Activated CD4-positive, alpha-beta T cell treated with anti-CD3 and anti-CD28 coated beads, Interleukin-2, amount 10 ng/mL, durations not matched to agents 24 days and 14 days (primary cell): ENCODE measurements around the gene NLRP1. TPM values are rescaled to one million over a fixed set of nuclear protein-coding genes. Genes with fewer than 3 reads are reported as not detected.
A peak's percentile ranks its signal among the peaks of the same experiment; 100 is the strongest.

Experiments used
- DNase-seq: peaks from one replicate; pipeline ENCODE4 v3.0.0; 2022
- H3K27ac Mint-ChIP-seq: one replicate; pipeline ENCODE4 v1.8.0; 2022; ENCODE audit warnings: mild to moderate bottlenecking, mixed read lengths
- H3K27me3 Mint-ChIP-seq: one replicate; pipeline ENCODE4 v1.8.0; 2022; ENCODE audit warnings: mixed read lengths
- H3K36me3 Mint-ChIP-seq: one replicate; pipeline ENCODE4 v1.8.0; 2022; ENCODE audit warnings: low read depth, mild to moderate bottlenecking, mixed read lengths
- H3K4me1 Mint-ChIP-seq: one replicate; pipeline ENCODE4 v1.8.0; 2021; ENCODE audit warnings: mixed read lengths
- H3K4me3 Mint-ChIP-seq: one replicate; pipeline ENCODE4 v1.8.0; 2022; ENCODE audit warnings: mild to moderate bottlenecking, moderate library complexity, mixed read lengths
- H3K9me3 Mint-ChIP-seq: one replicate; pipeline ENCODE4 v1.8.0; 2021; ENCODE audit warnings: mixed read lengths
- intact Hi-C: fragments of 100-400 bp; cut with micrococcal nuclease; formaldehyde crosslinking; loops from one replicate; pipeline ENCODE4 v1.15.1; 2023
- total RNA-seq: library from RNA; stranded (reverse); gene quantifications from 2 replicates; pipeline ENCODE4 v1.2.3, GENCODE V29; 2022

NLRP1 gene
- total RNA-seq, 1 donor from 2014 or later: 19.6 TPM

GRCh38 chr17:5558815-5559785, 25.2 kb downstream of the NLRP1 start:
- Mint-ChIP-seq H3K4me3 (no peak overlapping the region), H3K4me1 (peaks cover 12% of the 10 kb centered on the region), H3K27ac (no peak overlapping the region), H3K9me3 (no peaks in the 10 kb centered on the region), H3K36me3 (peaks cover 42% of the 10 kb centered on the region), H3K27me3 (no peaks in the 10 kb centered on the region)
- intact Hi-C loops: no loop called here
- no peak for DNase-seq

DNA sequence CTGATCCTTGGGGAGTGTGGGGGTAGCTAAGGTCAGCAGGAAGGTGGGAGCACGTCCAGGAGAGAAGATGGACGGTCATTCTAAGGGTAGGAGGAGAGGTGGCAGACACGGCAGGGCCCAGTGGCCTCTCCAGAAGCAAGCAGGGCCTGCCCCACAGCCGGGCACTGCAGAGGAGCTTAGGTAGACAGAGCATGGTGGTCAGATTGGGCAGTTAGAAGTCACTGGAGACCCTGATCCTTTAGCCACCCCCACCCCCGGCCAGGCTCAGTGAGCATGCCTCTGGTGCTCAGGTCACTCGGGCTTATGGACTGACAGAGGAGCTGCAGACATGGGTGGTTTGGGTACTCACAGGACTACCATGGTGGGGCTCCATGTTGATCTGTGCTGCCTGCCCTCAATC, 26.3 kb downstream of the NLRP1 start:
- H3K4me3 Mint-ChIP-seq: no peak overlapping the region
- no peak for DNase-seq
- peaks cover 42% of the 10 kb centered on the region for H3K36me3 Mint-ChIP-seq
- H3K9me3 Mint-ChIP-seq: no peaks in the 10 kb centered on the region
- H3K27me3 Mint-ChIP-seq: no peaks in the 10 kb centered on the region
- intact Hi-C loops: no loop called here
- H3K4me1 Mint-ChIP-seq: peaks cover 5% of the 10 kb centered on the region
- H3K27ac Mint-ChIP-seq: no peak overlapping the region

- intact Hi-C loops: no loop called here
- peaks cover 3% of the 10 kb centered on the region for H3K4me1 Mint-ChIP-seq
- DNase-seq: no peak
- no peak overlapping the region for H3K27ac Mint-ChIP-seq
- H3K27me3 Mint-ChIP-seq: no peaks in the 10 kb centered on the region
- H3K9me3 Mint-ChIP-seq: no peaks in the 10 kb centered on the region
- H3K36me3 Mint-ChIP-seq: peaks cover 45% of the 10 kb centered on the region
- H3K4me3 Mint-ChIP-seq: no peak overlapping the region
Measured at GRCh38 chr17:5557485-5557884, 26.8 kb downstream of the NLRP1 start.

GRCh38 chr17:5555254-5555653, 29.1 kb downstream of the NLRP1 start:
- intact Hi-C loops: no loop called here
- Mint-ChIP-seq H3K9me3 (no peaks in the 10 kb centered on the region), H3K4me3 (no peak overlapping the region), H3K27me3 (no peaks in the 10 kb centered on the region), H3K27ac (peak overlapping the region; percentile 17), H3K4me1 (peaks cover 6% of the 10 kb centered on the region), H3K36me3 (peaks cover 56% of the 10 kb centered on the region)
- no peak for DNase-seq

DNA sequence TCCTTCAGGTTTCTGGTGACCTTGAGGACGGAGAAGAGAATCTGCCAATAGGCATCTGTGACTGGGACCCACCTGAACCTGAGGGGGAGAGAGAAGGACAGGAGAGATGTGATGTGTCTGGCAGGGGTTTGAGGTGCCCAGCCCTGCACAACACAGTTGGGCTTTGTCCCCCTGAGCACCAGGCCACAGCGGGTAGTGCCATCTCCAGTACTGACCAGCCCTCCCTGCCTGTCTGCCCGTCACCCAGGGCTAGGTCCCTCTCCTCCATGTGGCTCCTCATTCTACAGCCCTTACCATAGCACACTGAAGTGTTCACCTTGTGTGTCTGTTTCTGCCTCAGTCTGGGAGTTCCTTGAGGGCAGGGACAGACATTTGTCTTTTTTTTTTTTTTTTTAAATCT, 30.8 kb downstream of the NLRP1 start:
- H3K27me3 Mint-ChIP-seq: no peaks in the 10 kb centered on the region
- H3K36me3 Mint-ChIP-seq: peaks cover 53% of the 10 kb centered on the region
- peaks cover 6% of the 10 kb centered on the region for H3K4me1 Mint-ChIP-seq
- H3K27ac Mint-ChIP-seq: no peak overlapping the region
- DNase-seq: no peak
- intact Hi-C loops: no loop called here
- no peak overlapping the region for H3K4me3 Mint-ChIP-seq
- H3K9me3 Mint-ChIP-seq: peaks cover 3% of the 10 kb centered on the region

DNA sequence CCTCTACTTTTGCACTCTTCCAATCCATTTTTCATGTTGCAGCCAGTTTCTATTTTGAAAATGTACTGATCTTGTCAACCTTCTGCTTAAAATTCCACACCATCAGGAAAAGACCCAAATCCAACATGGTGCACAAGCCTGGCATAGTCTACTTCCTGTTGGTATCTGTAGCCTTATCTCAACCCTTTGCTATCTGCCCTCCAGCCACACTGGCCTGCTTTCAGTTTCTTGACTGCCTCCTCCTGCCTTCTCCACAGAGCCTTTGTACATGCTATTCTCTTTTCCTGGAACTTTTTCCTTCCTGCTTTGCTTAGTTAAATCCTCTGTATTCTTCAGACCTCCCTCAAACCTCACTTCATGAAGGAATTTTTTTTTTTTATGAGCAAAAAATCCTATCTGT, 31.5 kb downstream of the NLRP1 start:
- H3K27ac Mint-ChIP-seq: no peak overlapping the region
- DNase-seq: no peak
- no peaks in the 10 kb centered on the region for H3K27me3 Mint-ChIP-seq
- intact Hi-C loops: no loop called here
- H3K36me3 Mint-ChIP-seq: peaks cover 57% of the 10 kb centered on the region
- H3K4me3 Mint-ChIP-seq: no peak overlapping the region
- H3K9me3 Mint-ChIP-seq: peaks cover 9% of the 10 kb centered on the region
- peaks cover 6% of the 10 kb centered on the region for H3K4me1 Mint-ChIP-seq

DNA sequence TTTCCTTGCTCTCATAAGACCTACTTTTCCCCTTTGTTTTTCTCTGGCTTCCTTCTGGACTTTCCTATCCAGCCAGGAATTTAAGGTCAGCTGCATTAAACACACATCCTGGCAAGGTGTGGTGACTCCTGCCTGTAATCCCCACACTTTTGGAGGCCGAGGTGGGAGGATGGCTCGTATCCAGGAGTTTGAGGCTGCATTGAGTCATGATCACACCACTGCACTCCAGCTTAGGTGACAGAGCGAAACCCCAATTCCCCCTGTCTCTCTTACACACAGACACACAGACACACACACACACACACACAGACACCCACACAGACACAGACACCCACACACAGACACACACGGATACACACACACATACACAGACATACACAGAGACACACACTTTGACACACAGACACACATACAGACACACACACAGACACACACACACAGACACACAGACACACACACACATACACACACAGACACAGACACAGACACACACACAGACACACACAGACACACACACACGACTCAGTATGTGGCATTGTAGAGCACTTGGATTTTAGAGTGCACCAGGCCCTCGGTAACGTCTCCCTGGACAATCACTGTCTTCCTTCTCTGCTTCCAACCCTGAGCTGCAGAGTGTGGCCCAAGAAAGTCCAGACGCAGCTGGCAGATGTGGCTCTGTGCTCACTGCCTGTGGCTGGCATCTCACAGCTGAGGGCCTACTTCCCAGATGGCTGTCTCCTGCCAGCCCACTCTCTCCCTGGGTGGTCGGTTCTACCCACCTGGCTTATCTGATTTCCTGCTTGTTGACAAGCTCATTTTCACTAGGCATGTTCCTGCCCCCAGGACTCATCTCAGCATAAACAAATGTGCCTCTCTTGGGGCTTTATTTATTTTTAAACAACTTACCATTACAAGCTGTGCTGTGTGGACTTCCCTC, 39.0 kb downstream of the NLRP1 start:
- H3K27ac Mint-ChIP-seq: peak overlapping the region; percentile 5
- H3K4me3 Mint-ChIP-seq: no peak overlapping the region
- no peaks in the 10 kb centered on the region for H3K27me3 Mint-ChIP-seq
- H3K36me3 Mint-ChIP-seq: peaks cover 49% of the 10 kb centered on the region
- H3K4me1 Mint-ChIP-seq: no peaks in the 10 kb centered on the region
- DNase-seq: no peak
- H3K9me3 Mint-ChIP-seq: peaks cover 11% of the 10 kb centered on the region
- intact Hi-C loops: no loop called here

DNA sequence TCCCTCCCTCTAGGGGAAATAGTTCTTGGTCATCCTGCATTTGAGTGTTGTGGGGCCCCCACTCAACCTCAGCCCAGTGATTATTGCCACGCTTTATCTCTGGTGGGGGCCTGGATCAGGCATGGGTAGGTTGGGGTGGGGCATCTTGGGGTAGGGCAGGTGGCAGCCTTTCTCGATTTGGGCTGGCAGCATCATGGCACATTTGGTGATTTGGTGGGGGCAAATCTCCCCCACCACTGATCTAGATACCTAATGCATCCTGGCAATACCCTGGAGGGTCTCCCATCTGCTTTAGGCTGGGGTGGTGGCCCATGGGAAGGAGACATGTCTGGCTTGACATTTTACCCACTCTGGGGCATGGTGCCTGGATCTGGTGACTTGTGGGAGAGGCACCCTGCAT, 40.2 kb downstream of the NLRP1 start:
- DNase-seq: no peak
- H3K4me3 Mint-ChIP-seq: no peak overlapping the region
- H3K4me1 Mint-ChIP-seq: no peaks in the 10 kb centered on the region
- intact Hi-C loops: no loop called here
- H3K27ac Mint-ChIP-seq: no peak overlapping the region
- H3K27me3 Mint-ChIP-seq: no peaks in the 10 kb centered on the region
- peaks cover 11% of the 10 kb centered on the region for H3K9me3 Mint-ChIP-seq
- H3K36me3 Mint-ChIP-seq: peaks cover 57% of the 10 kb centered on the region

DNA sequence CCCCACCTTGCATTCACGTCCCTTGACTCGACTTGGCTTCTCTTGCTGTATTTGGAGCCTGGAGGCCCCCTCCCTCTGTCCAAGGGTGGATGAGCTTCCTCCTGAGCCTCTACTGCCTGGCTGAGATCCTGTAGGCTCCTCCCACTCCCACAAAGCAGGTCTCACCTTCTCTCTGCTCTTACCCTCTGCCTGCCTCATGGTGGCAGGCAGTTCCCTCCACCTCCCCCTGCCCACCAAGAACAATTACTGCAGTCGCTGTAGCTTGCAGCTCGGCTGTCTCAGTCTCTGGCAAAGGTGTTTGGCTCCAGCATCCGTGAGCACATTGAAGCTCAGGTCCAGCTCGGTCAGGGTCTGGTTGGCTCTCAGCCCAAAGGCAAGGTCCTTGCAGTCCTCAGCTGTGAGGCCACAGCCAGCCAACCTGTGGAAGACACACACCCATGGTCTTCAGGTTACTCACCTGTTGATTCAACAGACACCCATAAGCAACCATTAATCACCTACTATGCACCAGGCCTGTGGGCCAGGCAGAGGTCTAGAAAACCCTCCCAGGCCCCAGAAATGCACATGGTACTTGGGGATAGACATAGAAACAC, 42.6 kb downstream of the NLRP1 start:
- H3K9me3 Mint-ChIP-seq: no peaks in the 10 kb centered on the region
- intact Hi-C loops: no loop called here
- H3K27me3 Mint-ChIP-seq: no peaks in the 10 kb centered on the region
- no peak for DNase-seq
- H3K4me3 Mint-ChIP-seq: no peak overlapping the region
- H3K27ac Mint-ChIP-seq: no peak overlapping the region
- H3K36me3 Mint-ChIP-seq: peaks cover 48% of the 10 kb centered on the region
- no peaks in the 10 kb centered on the region for H3K4me1 Mint-ChIP-seq

GRCh38 chr17:5540321-5540720, 44.0 kb downstream of the NLRP1 start:
- no peak overlapping the region for H3K4me3 Mint-ChIP-seq
- intact Hi-C loops: no loop called here
- no peaks in the 10 kb centered on the region for H3K9me3 Mint-ChIP-seq
- DNase-seq: no peak
- H3K27ac Mint-ChIP-seq: no peak overlapping the region
- H3K27me3 Mint-ChIP-seq: no peaks in the 10 kb centered on the region
- H3K36me3 Mint-ChIP-seq: peaks cover 44% of the 10 kb centered on the region
- H3K4me1 Mint-ChIP-seq: no peaks in the 10 kb centered on the region

GRCh38 chr17:5539286-5539685, 45.0 kb downstream of the NLRP1 start:
- no peak for DNase-seq
- Mint-ChIP-seq H3K27ac (no peak overlapping the region), H3K27me3 (no peaks in the 10 kb centered on the region), H3K4me1 (no peaks in the 10 kb centered on the region), H3K9me3 (no peaks in the 10 kb centered on the region), H3K36me3 (peaks cover 41% of the 10 kb centered on the region), H3K4me3 (no peak overlapping the region)
- intact Hi-C loops: no loop called here

DNA sequence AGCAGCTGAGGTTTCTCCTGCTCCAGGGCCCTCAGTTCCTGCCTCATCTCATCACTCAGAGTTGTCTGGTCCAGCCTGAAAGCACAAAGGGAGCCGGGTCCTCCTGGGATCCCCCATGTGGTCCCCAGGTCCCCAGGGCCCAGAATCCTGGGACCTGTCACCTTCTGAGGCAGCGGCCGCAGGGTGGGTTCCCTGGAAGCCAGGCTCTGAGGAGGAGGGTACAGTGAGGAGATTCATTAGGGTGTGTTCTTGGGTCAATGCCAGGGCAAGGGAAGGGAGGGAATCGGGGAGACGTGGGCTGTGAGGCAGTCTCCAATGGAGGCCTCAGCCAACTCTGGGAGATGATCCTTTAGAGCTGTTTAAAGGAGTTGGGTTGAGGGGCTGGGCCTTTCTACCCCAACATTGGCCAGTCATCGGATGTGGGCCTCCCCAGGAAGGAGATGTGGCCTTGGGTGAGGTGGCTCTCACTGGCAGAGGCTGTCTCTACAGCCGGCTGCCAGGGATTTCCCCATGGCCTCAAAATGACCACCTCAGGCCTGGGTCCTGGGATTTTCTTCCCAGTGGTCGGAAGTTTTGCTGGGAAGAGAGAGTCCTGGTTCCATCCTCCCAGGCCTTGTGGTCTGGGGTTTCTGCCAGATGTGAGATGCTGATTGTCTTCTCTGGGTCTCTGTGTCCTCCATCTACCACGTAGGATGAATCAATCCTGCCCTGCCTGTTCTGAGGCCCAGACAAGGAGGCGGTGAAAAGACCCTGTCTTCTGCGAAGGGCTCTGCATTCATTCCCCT, 47.3 kb downstream of the NLRP1 start:
- DNase-seq: no peak
- no peaks in the 10 kb centered on the region for H3K9me3 Mint-ChIP-seq
- no peaks in the 10 kb centered on the region for H3K4me1 Mint-ChIP-seq
- no peaks in the 10 kb centered on the region for H3K27me3 Mint-ChIP-seq
- H3K27ac Mint-ChIP-seq: peak overlapping the region; percentile 20
- no peak overlapping the region for H3K4me3 Mint-ChIP-seq
- H3K36me3 Mint-ChIP-seq: peaks cover 44% of the 10 kb centered on the region
- intact Hi-C loops: no loop called here

- DNase-seq: no peak
- Mint-ChIP-seq H3K27me3 (no peaks in the 10 kb centered on the region), H3K36me3 (peaks cover 51% of the 10 kb centered on the region), H3K4me3 (no peak overlapping the region), H3K4me1 (no peaks in the 10 kb centered on the region), H3K9me3 (no peaks in the 10 kb centered on the region), H3K27ac (no peak overlapping the region)
- intact Hi-C loops: no loop called here
Measured at GRCh38 chr17:5535436-5535835, 48.9 kb downstream of the NLRP1 start.
